Measurements from ENCODE around the gene ARFGEF2.

- no peak for TF ChIP-seq MAX (IDR thresholded peaks at IDR 0.05)
- no peak for TF ChIP-seq EGR1 (IDR thresholded peaks at IDR 0.05)
- TF ChIP-seq REST (IDR thresholded peaks at IDR 0.05; ENCODE audit: low read depth), result no peak
- no peak for TF ChIP-seq RAD21 (IDR thresholded peaks at IDR 0.05; ENCODE audit: low read depth)
- TF ChIP-seq TAF1 (IDR thresholded peaks at IDR 0.05; ENCODE audit: low read depth), result no peak
- TF ChIP-seq EP300 (IDR thresholded peaks at IDR 0.05; ENCODE audit: borderline replicate concordance), result no peak
- no peak for TF ChIP-seq YY1 (IDR thresholded peaks at IDR 0.05; ENCODE audit: low read depth)
- TF ChIP-seq TCF12 (IDR thresholded peaks at IDR 0.05; ENCODE audit: low read depth), result no peak
- TF ChIP-seq CREB1 (IDR thresholded peaks at IDR 0.05; ENCODE audit: low read depth), result no peak
- TF ChIP-seq FOXM1 (IDR thresholded peaks at IDR 0.05; ENCODE audit: borderline replicate concordance, low read depth), result no peak
- no peak for TF ChIP-seq CEBPB (IDR thresholded peaks at IDR 0.05)
- TF ChIP-seq USF1 (IDR thresholded peaks at IDR 0.05), result no peak
These were observed 54.4 kb downstream of the ARFGEF2 start for GRCh38 chr20:48975955-48976354.
